ENCODE data around the gene DGKI.

DNA sequence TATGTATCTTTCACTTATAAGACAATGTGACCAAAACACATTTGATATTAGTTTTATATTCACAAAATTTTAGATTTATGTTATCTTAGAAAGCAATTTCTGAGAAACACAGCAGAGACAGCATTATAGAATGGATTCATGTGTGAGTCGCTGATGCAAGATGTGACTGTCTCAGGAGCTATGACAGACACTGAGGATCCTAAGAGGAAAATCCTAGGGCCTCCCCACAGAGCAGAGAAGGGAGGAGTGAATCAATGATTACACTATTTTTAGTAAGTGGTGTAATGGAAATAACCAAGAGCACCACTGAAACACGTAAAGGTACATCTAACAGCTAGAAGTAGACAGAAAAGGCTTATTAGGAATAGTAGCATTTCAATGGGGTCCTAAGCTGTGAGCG lies 299.3 kb downstream of the DGKI start:
- TF ChIP-seq SMC3 (IDR thresholded peaks at IDR 0.05) (no peak), POLR2A (IDR thresholded peaks at IDR 0.05; ENCODE audit: low read length) (no peak), CTCF (IDR thresholded peaks at IDR 0.05) (no peak), CHD2 (IDR thresholded peaks at IDR 0.05; ENCODE audit: low read length, partially characterized antibody) (no peak), ZNF302 (CRISPR knock-in tag; IDR thresholded peaks at IDR 0.05) (no peak), MAX (IDR thresholded peaks at IDR 0.05) (no peak), RCOR1 (IDR thresholded peaks at IDR 0.05; ENCODE audit: low read depth, low read length) (no peak), NFE2L2 (conservative IDR thresholded peaks at IDR 0.05; ENCODE audit: low read length) (no peak), BHLHE40 (IDR thresholded peaks at IDR 0.05; ENCODE audit: low read depth, low read length) (no peak), RFX5 (IDR thresholded peaks at IDR 0.05) (no peak), MAFK (IDR thresholded peaks at IDR 0.05; ENCODE audit: partially characterized antibody) (no peak), CHD4 (IDR thresholded peaks at IDR 0.05; ENCODE audit: borderline replicate concordance) (no peak), MAZ (IDR thresholded peaks at IDR 0.05; ENCODE audit: borderline replicate concordance, low read depth, low read length) (no peak)
